K562 (cell line): ENCODE measurements around the gene PITHD1. TPM values are rescaled to one million over a fixed set of nuclear protein-coding genes. Genes with fewer than 3 reads are reported as not detected.

ENCODE experiments used
- E2F6 ChIP-seq, 2 experiments: IDR thresholded peaks; 2 replicates each; pipeline ENCODE4 v1.6.1; 2011; ENCODE audit warnings: borderline replicate concordance in 1 of 2, control low read depth in 1 of 2, low read depth in 1 of 2, low read length in 1 of 2, mild to moderate bottlenecking in 1 of 2, mixed read lengths in 1 of 2, moderate library complexity in 1 of 2; ENCODE audit not compliant: insufficient read depth in 1 of 2, insufficient read length in 1 of 2, poor library complexity in 1 of 2, severe bottlenecking in 1 of 2; ENCODE audit errors: extremely low read depth in 1 of 2
- ETV1 ChIP-seq: fragments of 450-650 bp; conservative IDR thresholded peaks from 2 replicates; pipeline ENCODE4 v1.6.1; 2016; ENCODE audit warnings: missing genetic modification characterization, control low read depth, low read depth, missing compliant biosample characterization
- KLF6 ChIP-seq: fragments of 250-450 bp; sonication (Bioruptor Pico); IDR thresholded peaks from 2 replicates; pipeline ENCODE4 v1.4.0; 2020; ENCODE audit warnings: mild to moderate bottlenecking, moderate library complexity, borderline replicate concordance
- MIER1 ChIP-seq: fragments of 450-650 bp; IDR thresholded peaks from 2 replicates; pipeline ENCODE4 v1.6.1; 2016; ENCODE audit warnings: antibody characterized with exemption, mild to moderate bottlenecking, low read depth
- MYNN ChIP-seq, 2 experiments: sonication (generic); formaldehyde crosslinking in 1 of 2; IDR thresholded peaks; 2 replicates each; pipeline versions ENCODE4 v1.5.0 to v1.6.1; 2016 to 2020; ENCODE audit warnings: antibody characterized with exemption in 1 of 2, missing genetic modification reagents in 1 of 2
- NCOA6 ChIP-seq: fragments of 450-650 bp; IDR thresholded peaks from 2 replicates; pipeline ENCODE4 v1.6.1; 2017; ENCODE audit warnings: mild to moderate bottlenecking
- NFIX ChIP-seq: fragments of 250-450 bp; sonication (Bioruptor Pico); IDR thresholded peaks from 2 replicates; pipeline ENCODE4 v1.4.0; 2020; ENCODE audit warnings: low read depth, mild to moderate bottlenecking, moderate library complexity
- RBM39 ChIP-seq: fragments of 200-400 bp; formaldehyde crosslinking; optimal IDR thresholded peaks from 2 replicates; pipeline ENCODE3; 2018; ENCODE audit warnings: low read depth, low read length
- RHOXF2B ChIP-seq: fragments of 250-450 bp; sonication (Bioruptor Pico); conservative IDR thresholded peaks from 2 replicates; pipeline ENCODE4 v1.5.1; 2021
- SIN3A ChIP-seq, 2 experiments: fragments of 150-350 bp in 1 of 2; IDR thresholded peaks; 2 replicates each; pipeline ENCODE4 v1.6.1; 2011 to 2016; ENCODE audit warnings: borderline replicate concordance in 2 of 2, low read depth in 2 of 2, low read length in 2 of 2, mild to moderate bottlenecking in 2 of 2, moderate library complexity in 2 of 2; ENCODE audit not compliant: control insufficient read depth in 1 of 2
- SMARCE1 ChIP-seq: fragments of 450-650 bp; IDR thresholded peaks from 2 replicates; pipeline ENCODE4 v1.7.1; 2016; ENCODE audit warnings: mild to moderate bottlenecking
- SNRNP70 ChIP-seq: fragments of 200-400 bp; formaldehyde crosslinking; optimal IDR thresholded peaks from 2 replicates; pipeline ENCODE3; 2017; ENCODE audit warnings: low read depth, low read length
- SOX6 ChIP-seq: fragments of 450-650 bp; IDR thresholded peaks from 2 replicates; pipeline ENCODE4 v1.6.1; 2014; ENCODE audit warnings: mild to moderate bottlenecking
- TAF1 ChIP-seq: IDR thresholded peaks from 2 replicates; pipeline ENCODE4 v1.6.1; 2011; ENCODE audit warnings: mild to moderate bottlenecking, low read length, moderate library complexity; ENCODE audit not compliant: insufficient read depth, control insufficient read depth, severe bottlenecking; ENCODE audit errors: extremely low read depth
- TAL1 ChIP-seq: fragments of 450-650 bp; IDR thresholded peaks from 2 replicates; pipeline ENCODE4 v1.6.1; 2016; ENCODE audit warnings: mild to moderate bottlenecking
- TCF7 ChIP-seq: sonication (generic); IDR thresholded peaks from 2 replicates; pipeline ENCODE4 v1.6.1; 2016; ENCODE audit warnings: antibody characterized with exemption, borderline replicate concordance
- TEAD4 ChIP-seq, 2 experiments: sonication (generic) in 1 of 2; formaldehyde crosslinking in 1 of 2; IDR thresholded peaks; 2 replicates each; pipeline versions ENCODE4 v1.6.1 to v1.8.0; 2012 to 2022; ENCODE audit warnings: borderline replicate concordance in 1 of 2, inconsistent platforms in 1 of 2, low read length in 1 of 2, mild to moderate bottlenecking in 1 of 2, missing genetic modification reagents in 1 of 2
- THAP7 ChIP-seq: fragments of 250-450 bp; sonication (Bioruptor Pico); IDR thresholded peaks from 2 replicates; pipeline ENCODE4 v1.5.0; 2021
- WHSC1 ChIP-seq: IDR thresholded peaks from one replicate; pipeline ENCODE4 v1.6.1; 2012; ENCODE audit warnings: low read length, control low read depth, inconsistent platforms
- ZBTB5 ChIP-seq: fragments of 450-650 bp; IDR thresholded peaks from 2 replicates; pipeline ENCODE4 v1.6.1; 2017; ENCODE audit warnings: antibody characterized with exemption
- ZFP1 ChIP-seq: fragments of 450-650 bp; formaldehyde crosslinking; IDR thresholded peaks from 2 replicates; pipeline ENCODE4 v1.4.0; 2020; ENCODE audit warnings: mild to moderate bottlenecking, mixed read lengths
- ZFP36 ChIP-seq: fragments of 150-350 bp; IDR thresholded peaks from 2 replicates; pipeline ENCODE4 v1.6.1; 2018; ENCODE audit warnings: low read length, low read depth; ENCODE audit not compliant: partially characterized antibody
- ZNF41 ChIP-seq: fragments of 250-450 bp; sonication (Bioruptor Pico); conservative IDR thresholded peaks from 2 replicates; pipeline ENCODE4 v1.4.0; 2020; ENCODE audit warnings: mild to moderate bottlenecking
- ZNF445 ChIP-seq: fragments of 250-450 bp; sonication (Bioruptor Pico); IDR thresholded peaks from 2 replicates; pipeline ENCODE4 v1.4.0; 2020; ENCODE audit warnings: low read depth, mild to moderate bottlenecking, moderate library complexity
- ZNF57 ChIP-seq: fragments of 450-650 bp; formaldehyde crosslinking; IDR thresholded peaks from 2 replicates; pipeline ENCODE4 v1.4.0; 2020; ENCODE audit warnings: mild to moderate bottlenecking, moderate library complexity
- ZNF586 ChIP-seq: fragments of 450-650 bp; formaldehyde crosslinking; conservative IDR thresholded peaks from 2 replicates; pipeline ENCODE4 v1.4.0; 2020; ENCODE audit warnings: mild to moderate bottlenecking, moderate library complexity
- polyA plus RNA-seq, 8 experiments: library from polyadenylated mRNA; depleted of rRNA in 4 of 8; stranded (reverse) in 5 of 8; unstranded in 3 of 8; fragments of >200 nt; fragmentation: Nextera tagmentation in 2 of 8; fragmentation: Illumina TruSeq in 1 of 8; extraction: Ambion mirVana in 2 of 8; extraction: Trizol in 1 of 8; gene quantifications; 2 replicates each; pipeline versions ENCODE4 v1.2.1 to v1.2.3, GENCODE V29; 2011 to 2014; ENCODE audit warnings: inconsistent platforms in 1 of 8, missing spikeins in 1 of 8
- total RNA-seq, 7 experiments: library from RNA; depleted of rRNA in 6 of 7; stranded (reverse); fragments of >200 nt in 6 of 7; fragmentation: Illumina TruSeq in 2 of 7; extraction: Trizol in 2 of 7; gene quantifications; 2 replicates each; pipeline versions ENCODE4 v1.2.1 to v1.2.3, GENCODE V29; 2011 to 2021; ENCODE audit warnings: low replicate concordance in 1 of 7

PITHD1 gene
- total and polyA plus RNA-seq, 9 of the 15 experiments (the other 6 are each of a cell fraction or from before 2014, with no cell fraction given) = 46.5 to 175 (median 149) TPM

- TF ChIP-seq ZBTB5 = no peak
- TF ChIP-seq TEAD4 (IDR thresholded peaks at IDR 0.05; ENCODE audit: low read length) = no peak
- no peak for TF ChIP-seq TEAD4 (CRISPR knock-in tag; IDR thresholded peaks at IDR 0.05; ENCODE audit: borderline replicate concordance)
- TF ChIP-seq SOX6 = peak; percentile 85
- TF ChIP-seq ZNF445 (CRISPR knock-in tag) = no peak
- TF ChIP-seq RBM39 = no peak
- TF ChIP-seq ETV1 (tag) = no peak
- TF ChIP-seq WHSC1 = no peak
- TF ChIP-seq ZFP1 = no peak
- TF ChIP-seq RHOXF2B (CRISPR knock-in tag) = no peak
- TF ChIP-seq ZNF586 (CRISPR knock-in tag) = no peak
- peak; percentile 68; the same call in 1 of the 2 replicates for TF ChIP-seq SMARCE1
- TF ChIP-seq TAF1 = no peak
- TF ChIP-seq SNRNP70 = no peak
- TF ChIP-seq MIER1 = no peak
- no peak for TF ChIP-seq ZNF57
- TF ChIP-seq KLF6 (CRISPR knock-in tag) = no peak
- no peak for TF ChIP-seq NCOA6
- no peak for TF ChIP-seq TAL1
- TF ChIP-seq ZFP36 = no peak
- TF ChIP-seq THAP7 (CRISPR knock-in tag) = no peak
- TF ChIP-seq MYNN (IDR thresholded peaks at IDR 0.05) = 0 out of 2 replicates have a peak, but pooled peaks have one; percentile 36
- TF ChIP-seq MYNN (CRISPR knock-in tag; IDR thresholded peaks at IDR 0.05) = no peak
- no peak for TF ChIP-seq SIN3A (IDR thresholded peaks at IDR 0.05; ENCODE audit: borderline replicate concordance in 2 of 2, control insufficient read depth in 1 of 2, low read depth in 2 of 2, low read length in 2 of 2)
- no peak for TF ChIP-seq NFIX (CRISPR knock-in tag)
- TF ChIP-seq ZNF41 (CRISPR knock-in tag) = no peak
- no peak for TF ChIP-seq E2F6 (IDR thresholded peaks at IDR 0.05; ENCODE audit: borderline replicate concordance in 1 of 2, extremely low read depth in 1 of 2, insufficient read depth in 1 of 2, insufficient read length in 1 of 2, low read depth in 1 of 2, low read length in 1 of 2, poor library complexity in 1 of 2, severe bottlenecking in 1 of 2)
- 0 out of 2 replicates have a peak, but pooled peaks have one; percentile 25 for TF ChIP-seq TCF7
These were observed 32.8 kb downstream of the PITHD1 start (continued) for GRCh38 chr1:23810818-23811540.
